Fibroblast of lung (primary cell): ENCODE results near the gene OSCAR.

Experiments
- CTCF ChIP-seq, 2 donors: IDR thresholded peaks in 1 of 2; conservative IDR thresholded peaks in 1 of 2; 1 replicate in 1 of 2; 2 replicates in 1 of 2; pipeline ENCODE4 v1.5.1; 2011 to 2012; ENCODE audit warnings: low read length in 2 of 2, control low read depth in 1 of 2, inconsistent platforms in 1 of 2, low read depth in 1 of 2, mild to moderate bottlenecking in 1 of 2
- EZH2 ChIP-seq: IDR thresholded peaks from 2 replicates; pipeline ENCODE4 v1.5.1; 2012; ENCODE audit warnings: low read length, control low read depth, mild to moderate bottlenecking; ENCODE audit errors: missing control alignments

GRCh38 chr19:54069470-54069869 is 31.1 kb downstream of the OSCAR start:
- TF ChIP-seq CTCF (conservative IDR thresholded peaks at IDR 0.05 in 1 of 2, IDR thresholded peaks at IDR 0.05 in 1 of 2; ENCODE audit: low read depth in 1 of 2, low read length in 2 of 2) (no peak), EZH2 (no peak)
